ENCODE data around the gene PLXNB2.

DNA sequence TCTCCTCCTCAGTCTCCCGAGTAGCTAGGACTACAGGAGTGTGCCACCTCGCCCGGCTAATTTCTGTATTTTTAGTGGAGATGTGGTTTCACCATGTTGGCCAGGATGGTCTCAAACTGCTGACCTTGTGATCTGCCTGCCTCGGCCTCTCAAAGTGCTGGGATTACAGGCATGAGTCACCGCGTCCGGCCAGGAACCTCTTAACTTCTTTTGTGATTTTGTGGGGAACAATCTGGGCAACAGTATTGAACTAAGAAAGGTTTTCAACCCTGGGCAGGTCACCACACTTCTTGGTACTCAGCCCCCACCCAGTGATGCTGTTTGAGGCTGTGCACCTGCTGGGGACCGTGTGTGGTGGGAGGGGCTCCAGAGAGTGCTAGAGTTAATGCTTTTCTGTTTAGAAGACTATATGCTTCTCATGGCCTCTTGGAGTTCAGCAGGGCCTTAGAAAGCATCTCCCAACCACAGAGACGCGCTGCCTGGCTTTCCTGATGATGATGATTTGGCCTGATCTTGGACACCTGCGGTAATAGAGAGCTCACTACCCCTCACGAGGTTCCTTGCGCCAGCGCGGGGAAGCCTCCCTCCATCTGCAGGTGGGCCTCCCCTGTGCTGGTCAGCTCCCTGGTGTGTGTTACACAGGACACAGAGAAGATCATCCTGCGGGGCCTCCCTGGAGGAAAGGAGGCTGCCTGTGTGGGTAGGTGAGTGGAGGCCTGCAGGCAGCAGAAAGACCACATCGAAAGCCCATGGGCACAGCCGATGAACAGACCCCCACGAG, 18.2 kb upstream of the PLXNB2 start:
- TF ChIP-seq CTCF (IDR thresholded peaks at IDR 0.05) (no peak), POLR2A (IDR thresholded peaks at IDR 0.05) (no peak), POLR2AphosphoS5 (IDR thresholded peaks at IDR 0.05; ENCODE audit: insufficient read depth in 1 of 2, low read depth in 1 of 2) (no peak)

Data from vagina (tissue), 2 donors.